ENCODE measurements around the gene NCK2.

Gene NCK2

DNA sequence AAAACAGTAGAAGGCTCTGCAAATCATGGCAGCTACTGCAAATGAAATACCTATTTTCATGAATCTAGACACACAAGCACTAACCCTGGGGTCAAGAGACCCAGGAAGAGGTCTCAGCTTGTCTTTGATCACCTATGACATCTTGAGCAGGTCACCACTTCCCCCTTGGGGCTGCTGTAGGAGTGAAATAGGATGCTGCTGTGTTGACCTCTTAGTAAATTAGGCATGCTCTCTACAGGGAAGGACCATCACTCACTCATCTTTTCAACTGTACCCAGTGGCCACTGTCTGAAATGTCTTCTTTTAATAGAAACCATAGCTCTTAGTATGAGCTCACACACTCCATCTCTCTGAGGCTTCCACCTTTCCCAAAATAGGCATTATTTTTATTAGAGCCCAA is 83.8 kb downstream of the NCK2 start:
- no peak overlapping the region for H3K4me3 ChIP-seq (ENCODE audit: insufficient read length, low read depth)
- DNase-seq (ENCODE audit: low read depth, low spot score), result no peak
- H3K36me3 ChIP-seq (ENCODE audit: insufficient read depth, insufficient read length, low read length), result peaks cover 6% of the 10 kb centered on the region
- no peaks in the 10 kb centered on the region for H3K4me1 ChIP-seq (ENCODE audit: insufficient read depth, insufficient read length)
- no peak overlapping the region for H3K9ac ChIP-seq (ENCODE audit: insufficient read length, low read depth)
- TF ChIP-seq YY1 (IDR thresholded peaks at IDR 0.05; ENCODE audit: insufficient read depth, insufficient read length) (no peak), SUZ12 (IDR thresholded peaks at IDR 0.05; ENCODE audit: extremely low read depth, insufficient read depth, insufficient read length) (no peak), ZNF274 (IDR thresholded peaks at IDR 0.05; ENCODE audit: low read depth, low read length) (no peak)
- no peaks in the 10 kb centered on the region; the same call in 1 of the 2 replicates for H3K9me3 ChIP-seq (ENCODE audit: insufficient read depth, low read length)
- no peaks in the 10 kb centered on the region for H3K27me3 ChIP-seq (ENCODE audit: insufficient read depth, insufficient read length)

DNA sequence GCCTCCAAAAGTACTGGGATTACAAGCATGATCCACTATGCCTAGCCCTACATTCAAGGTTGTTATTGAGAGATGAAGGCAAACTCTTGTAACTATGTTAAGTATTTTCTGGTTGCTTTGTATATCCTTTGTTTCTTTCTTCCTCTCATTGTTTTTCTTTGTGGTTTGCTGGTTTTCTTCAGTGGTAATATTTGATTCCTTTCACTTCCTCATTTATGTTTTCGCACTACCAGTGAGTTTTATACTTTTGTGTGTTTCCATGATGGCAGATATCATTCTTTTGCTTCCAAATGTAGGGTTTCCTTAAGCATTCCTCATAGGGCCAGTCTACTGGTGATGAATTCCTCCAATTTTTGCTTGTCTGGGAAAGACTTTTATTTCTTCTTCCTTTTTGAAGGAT is 90.2 kb downstream of the NCK2 start:
- Histone ChIP-seq H3K36me3 (ENCODE audit: insufficient read depth, insufficient read length, low read length) (no peaks in the 10 kb centered on the region), H3K9ac (ENCODE audit: insufficient read length, low read depth) (no peak overlapping the region), H3K4me1 (ENCODE audit: insufficient read depth, insufficient read length) (peaks cover 2% of the 10 kb centered on the region), H3K9me3 (ENCODE audit: insufficient read depth, low read length) (peaks cover 30% of the 10 kb centered on the region), H3K27me3 (ENCODE audit: insufficient read depth, insufficient read length) (no peaks in the 10 kb centered on the region), H3K4me3 (ENCODE audit: insufficient read length, low read depth) (no peak overlapping the region)
- no peak for DNase-seq (ENCODE audit: low read depth, low spot score)
- TF ChIP-seq ZNF274 (IDR thresholded peaks at IDR 0.05; ENCODE audit: low read depth, low read length), result no peak
- no peak for TF ChIP-seq YY1 (IDR thresholded peaks at IDR 0.05; ENCODE audit: insufficient read depth, insufficient read length)
- TF ChIP-seq SUZ12 (IDR thresholded peaks at IDR 0.05; ENCODE audit: extremely low read depth, insufficient read depth, insufficient read length), result no peak

DNA sequence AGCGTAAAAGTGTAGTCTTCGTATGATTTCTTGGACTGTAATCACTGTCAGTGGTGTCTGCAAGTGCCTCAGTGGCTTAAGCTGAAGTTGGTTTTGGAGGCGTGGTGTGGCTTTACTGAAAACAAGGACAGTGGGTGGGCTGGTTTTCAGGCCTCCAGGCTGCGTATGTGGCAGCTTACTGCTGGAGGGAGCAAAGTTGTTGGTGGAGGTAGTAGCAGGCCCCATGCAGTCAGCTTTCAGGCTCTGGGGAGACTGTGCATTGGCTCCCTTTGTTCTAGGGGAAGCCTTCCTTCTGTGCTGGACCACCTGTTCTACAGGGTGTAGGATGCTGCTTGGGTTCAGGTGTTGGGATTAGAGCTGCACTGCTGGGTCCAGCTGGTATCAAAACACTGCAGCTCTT is 91.6 kb downstream of the NCK2 start:
- H3K27me3 ChIP-seq (ENCODE audit: insufficient read depth, insufficient read length), result no peaks in the 10 kb centered on the region
- DNase-seq (ENCODE audit: low read depth, low spot score), result no peak
- H3K9me3 ChIP-seq (ENCODE audit: insufficient read depth, low read length), result peaks cover 30% of the 10 kb centered on the region
- no peak for TF ChIP-seq SUZ12 (IDR thresholded peaks at IDR 0.05; ENCODE audit: extremely low read depth, insufficient read depth, insufficient read length)
- no peak for TF ChIP-seq YY1 (IDR thresholded peaks at IDR 0.05; ENCODE audit: insufficient read depth, insufficient read length)
- no peak for TF ChIP-seq ZNF274 (IDR thresholded peaks at IDR 0.05; ENCODE audit: low read depth, low read length)
- H3K4me3 ChIP-seq (ENCODE audit: insufficient read length, low read depth), result no peak overlapping the region
- no peaks in the 10 kb centered on the region for H3K36me3 ChIP-seq (ENCODE audit: insufficient read depth, insufficient read length, low read length)
- H3K9ac ChIP-seq (ENCODE audit: insufficient read length, low read depth), result no peak overlapping the region
- peaks cover 5% of the 10 kb centered on the region for H3K4me1 ChIP-seq (ENCODE audit: insufficient read depth, insufficient read length)

DNA sequence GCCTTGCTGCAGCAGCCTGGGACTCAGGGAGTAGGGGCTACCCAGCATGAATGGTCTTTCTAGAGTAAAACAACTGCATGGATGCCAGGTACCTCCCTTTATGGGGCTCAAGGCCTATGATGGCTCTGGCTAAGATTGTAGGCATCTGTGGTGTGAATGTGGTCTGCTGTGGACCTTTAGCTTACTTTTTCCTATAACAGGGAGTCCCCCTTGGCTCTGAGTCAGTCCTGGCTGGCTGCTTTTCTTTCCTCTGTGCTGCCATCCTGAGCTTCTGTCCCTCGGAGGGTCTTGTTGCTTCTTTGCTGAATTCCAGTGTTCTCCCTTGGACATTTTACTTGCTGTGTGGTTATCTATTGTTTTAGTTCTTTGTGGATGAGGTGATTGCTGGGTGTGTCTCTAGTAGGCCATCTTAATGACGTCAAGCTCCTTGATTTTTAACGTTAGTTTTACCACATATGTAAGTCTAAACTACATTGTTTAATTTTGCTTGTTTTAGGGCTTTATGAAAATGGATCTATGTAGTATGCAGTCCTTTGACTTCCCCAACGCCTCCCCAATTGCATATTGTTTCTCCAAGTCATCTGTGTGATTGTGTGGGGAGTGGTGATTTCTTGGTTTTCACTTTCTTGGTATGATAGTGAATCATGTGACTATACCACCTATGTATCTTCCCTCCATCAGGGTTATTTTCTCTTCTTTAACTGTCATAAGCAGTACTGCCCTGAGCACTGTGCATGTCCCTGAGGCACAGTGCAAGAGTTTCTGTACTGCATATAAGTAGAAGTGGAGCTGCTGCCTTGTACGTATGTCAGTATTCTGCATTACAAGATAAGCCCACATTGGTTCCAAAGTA is 92.4 kb downstream of the NCK2 start:
- H3K36me3 ChIP-seq (ENCODE audit: insufficient read depth, insufficient read length, low read length), result no peaks in the 10 kb centered on the region
- H3K4me3 ChIP-seq (ENCODE audit: insufficient read length, low read depth), result no peak overlapping the region
- no peak for TF ChIP-seq SUZ12 (IDR thresholded peaks at IDR 0.05; ENCODE audit: extremely low read depth, insufficient read depth, insufficient read length)
- no peak for TF ChIP-seq YY1 (IDR thresholded peaks at IDR 0.05; ENCODE audit: insufficient read depth, insufficient read length)
- no peak for TF ChIP-seq ZNF274 (IDR thresholded peaks at IDR 0.05; ENCODE audit: low read depth, low read length)
- H3K9ac ChIP-seq (ENCODE audit: insufficient read length, low read depth), result no peak overlapping the region
- H3K4me1 ChIP-seq (ENCODE audit: insufficient read depth, insufficient read length), result peaks cover 6% of the 10 kb centered on the region
- peaks cover 30% of the 10 kb centered on the region for H3K9me3 ChIP-seq (ENCODE audit: insufficient read depth, low read length)
- H3K27me3 ChIP-seq (ENCODE audit: insufficient read depth, insufficient read length), result no peaks in the 10 kb centered on the region
- DNase-seq (ENCODE audit: low read depth, low spot score), result no peak

DNA sequence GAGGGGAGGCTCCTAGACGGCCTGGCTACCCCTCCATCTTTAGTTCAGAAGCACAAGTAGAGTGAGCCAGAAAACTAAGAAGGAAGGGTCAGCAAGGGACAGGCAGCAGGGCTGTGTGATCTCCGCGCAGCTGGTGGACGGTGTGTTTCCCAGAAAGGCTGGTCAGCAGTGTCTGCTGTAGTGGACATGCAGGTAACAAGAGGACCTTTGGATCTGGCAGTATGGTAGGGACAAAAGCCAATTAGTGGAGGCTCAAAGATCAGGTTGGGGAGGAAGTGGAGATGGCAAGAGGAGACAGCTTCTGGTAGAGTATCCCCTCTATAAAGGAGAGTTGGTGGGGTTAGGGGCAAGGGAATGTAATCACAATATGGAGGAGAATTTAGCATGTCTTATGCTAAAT is 95.1 kb downstream of the NCK2 start:
- H3K4me1 ChIP-seq (ENCODE audit: insufficient read depth, insufficient read length), result peaks cover 8% of the 10 kb centered on the region
- no peak for TF ChIP-seq ZNF274 (IDR thresholded peaks at IDR 0.05; ENCODE audit: low read depth, low read length)
- no peak for TF ChIP-seq SUZ12 (IDR thresholded peaks at IDR 0.05; ENCODE audit: extremely low read depth, insufficient read depth, insufficient read length)
- no peak for TF ChIP-seq YY1 (IDR thresholded peaks at IDR 0.05; ENCODE audit: insufficient read depth, insufficient read length)
- no peaks in the 10 kb centered on the region for H3K27me3 ChIP-seq (ENCODE audit: insufficient read depth, insufficient read length)
- no peaks in the 10 kb centered on the region for H3K36me3 ChIP-seq (ENCODE audit: insufficient read depth, insufficient read length, low read length)
- no peak overlapping the region for H3K9ac ChIP-seq (ENCODE audit: insufficient read length, low read depth)
- no peak overlapping the region for H3K4me3 ChIP-seq (ENCODE audit: insufficient read length, low read depth)
- peaks cover 26% of the 10 kb centered on the region for H3K9me3 ChIP-seq (ENCODE audit: insufficient read depth, low read length)
- no peak for DNase-seq (ENCODE audit: low read depth, low spot score)

DNA sequence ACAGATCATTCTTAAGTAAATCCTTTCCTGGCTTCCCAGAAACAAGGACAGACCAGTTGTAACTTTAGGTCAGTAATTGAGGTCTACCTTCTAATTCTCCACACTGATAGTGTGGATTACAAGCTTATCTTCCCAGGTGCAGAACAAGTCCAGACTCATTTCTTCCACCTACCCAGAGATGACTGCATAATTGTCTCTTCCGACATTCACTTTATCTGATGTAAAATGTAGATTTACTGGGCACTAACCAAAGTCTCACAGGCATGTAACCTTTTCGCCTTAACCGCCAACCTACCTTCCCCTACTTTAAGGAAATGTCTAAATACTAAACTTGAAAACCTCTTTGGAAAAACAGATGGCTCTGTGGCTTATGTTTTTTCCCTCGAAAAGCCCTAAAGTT is 96.2 kb downstream of the NCK2 start:
- no peaks in the 10 kb centered on the region for H3K27me3 ChIP-seq (ENCODE audit: insufficient read depth, insufficient read length)
- no peak for DNase-seq (ENCODE audit: low read depth, low spot score)
- H3K36me3 ChIP-seq (ENCODE audit: insufficient read depth, insufficient read length, low read length), result no peaks in the 10 kb centered on the region
- no peak for TF ChIP-seq YY1 (IDR thresholded peaks at IDR 0.05; ENCODE audit: insufficient read depth, insufficient read length)
- TF ChIP-seq SUZ12 (IDR thresholded peaks at IDR 0.05; ENCODE audit: extremely low read depth, insufficient read depth, insufficient read length), result no peak
- TF ChIP-seq ZNF274 (IDR thresholded peaks at IDR 0.05; ENCODE audit: low read depth, low read length), result no peak
- H3K9ac ChIP-seq (ENCODE audit: insufficient read length, low read depth), result no peak overlapping the region
- no peak overlapping the region for H3K4me3 ChIP-seq (ENCODE audit: insufficient read length, low read depth)
- peaks cover 8% of the 10 kb centered on the region for H3K4me1 ChIP-seq (ENCODE audit: insufficient read depth, insufficient read length)
- peaks cover 15% of the 10 kb centered on the region; the same call in 1 of the 2 replicates for H3K9me3 ChIP-seq (ENCODE audit: insufficient read depth, low read length)

DNA sequence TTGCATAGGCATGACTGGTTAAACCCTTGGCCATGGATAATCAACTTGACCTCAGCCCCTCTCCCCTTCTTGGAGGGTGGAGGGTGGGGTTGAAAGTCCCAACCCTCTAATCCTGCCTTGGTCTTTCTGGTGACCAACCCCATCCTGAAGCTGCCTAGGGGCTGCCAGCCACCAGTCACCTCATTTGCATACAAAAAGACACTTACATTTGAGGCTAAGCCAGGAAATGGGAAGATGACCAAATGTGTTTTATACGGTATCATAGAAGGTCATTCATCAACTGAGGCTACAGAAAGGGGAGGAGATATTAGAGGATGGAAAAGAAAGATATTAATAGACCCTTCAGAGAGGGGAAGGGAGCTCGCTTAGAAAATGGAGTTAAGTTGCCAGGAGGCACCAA is 96.8 kb downstream of the NCK2 start:
- peaks cover 9% of the 10 kb centered on the region; the same call in 1 of the 2 replicates for H3K9me3 ChIP-seq (ENCODE audit: insufficient read depth, low read length)
- H3K4me3 ChIP-seq (ENCODE audit: insufficient read length, low read depth), result no peak overlapping the region
- H3K27me3 ChIP-seq (ENCODE audit: insufficient read depth, insufficient read length), result no peaks in the 10 kb centered on the region
- H3K4me1 ChIP-seq (ENCODE audit: insufficient read depth, insufficient read length), result peaks cover 8% of the 10 kb centered on the region
- no peaks in the 10 kb centered on the region for H3K36me3 ChIP-seq (ENCODE audit: insufficient read depth, insufficient read length, low read length)
- TF ChIP-seq ZNF274 (IDR thresholded peaks at IDR 0.05; ENCODE audit: low read depth, low read length), result no peak
- no peak for TF ChIP-seq SUZ12 (IDR thresholded peaks at IDR 0.05; ENCODE audit: extremely low read depth, insufficient read depth, insufficient read length)
- TF ChIP-seq YY1 (IDR thresholded peaks at IDR 0.05; ENCODE audit: insufficient read depth, insufficient read length), result no peak
- no peak overlapping the region for H3K9ac ChIP-seq (ENCODE audit: insufficient read length, low read depth)
- DNase-seq (ENCODE audit: low read depth, low spot score), result no peak
